HG03575 (cell line): Measurements from ENCODE around the gene PPP4R3A.
"Not testable (repeated sequence)": the region's sequence is repeated elsewhere in the genome, so short reads cannot be mapped to it uniquely, and the experiment has no call there.

Source experiments
- ATAC-seq: cut with Tn5 transposase; IDR thresholded peaks from one replicate; pipeline ENCODE4 v1.9.1; 2021; ENCODE audit not compliant: unreplicated experiment, insufficient number of reproducible peaks, low FRiP score; ENCODE audit errors: extremely low read depth

Gene PPP4R3A

DNA sequence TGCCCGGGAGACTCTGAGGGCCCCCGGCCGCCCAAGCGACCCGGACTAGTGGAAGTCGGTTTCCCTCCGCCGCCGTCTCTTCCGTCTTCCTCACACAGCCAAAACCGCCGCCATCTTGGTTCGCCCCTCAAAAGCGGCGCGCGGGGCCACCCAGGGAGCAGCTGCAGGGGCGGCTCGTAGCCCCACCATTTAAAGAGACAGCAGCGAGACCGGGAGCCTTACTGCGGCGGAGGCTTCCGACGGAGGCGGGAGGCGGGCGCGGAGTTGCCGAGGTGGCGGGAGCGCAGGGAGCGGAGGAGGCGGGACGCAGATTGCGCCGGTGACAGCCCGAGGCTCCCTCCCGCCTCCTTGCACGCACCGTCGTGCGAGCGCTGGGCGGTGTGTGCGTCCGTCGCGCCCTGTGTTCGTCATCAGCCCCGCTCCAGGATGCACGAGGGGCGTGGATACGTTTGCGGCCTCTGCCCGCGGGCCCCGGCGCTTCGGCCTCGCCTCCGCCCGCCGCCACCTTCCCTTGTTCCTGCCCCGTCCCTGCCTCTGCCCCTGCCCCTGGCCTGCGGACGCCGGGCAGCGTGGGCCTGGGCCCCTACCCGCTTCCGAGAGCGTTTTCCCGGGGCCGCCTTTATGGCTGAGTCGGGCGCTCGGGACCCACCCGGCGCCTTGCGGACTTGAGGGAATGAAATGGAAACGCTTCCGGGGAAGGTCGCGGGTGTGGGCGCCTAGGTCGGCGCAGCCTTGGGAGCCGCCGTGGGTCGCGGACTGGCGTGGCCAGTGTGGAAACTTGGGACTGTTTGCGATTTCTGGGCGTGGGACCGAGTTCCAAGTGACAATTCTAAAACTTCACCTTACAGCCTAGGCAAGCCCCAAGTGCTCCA lies at the start of gene PPP4R3A:
Gene PPP4R3A (minus strand): TSS at position 140 of the 872 bp plus-strand sequence. CDS start 663 bp downstream, outside the sequence.
- peak; percentile 58 for ATAC-seq

- no peak for ATAC-seq
Observed at GRCh38 chr14:91555531-91555930, 45.4 kb upstream of the PPP4R3A start.

DNA sequence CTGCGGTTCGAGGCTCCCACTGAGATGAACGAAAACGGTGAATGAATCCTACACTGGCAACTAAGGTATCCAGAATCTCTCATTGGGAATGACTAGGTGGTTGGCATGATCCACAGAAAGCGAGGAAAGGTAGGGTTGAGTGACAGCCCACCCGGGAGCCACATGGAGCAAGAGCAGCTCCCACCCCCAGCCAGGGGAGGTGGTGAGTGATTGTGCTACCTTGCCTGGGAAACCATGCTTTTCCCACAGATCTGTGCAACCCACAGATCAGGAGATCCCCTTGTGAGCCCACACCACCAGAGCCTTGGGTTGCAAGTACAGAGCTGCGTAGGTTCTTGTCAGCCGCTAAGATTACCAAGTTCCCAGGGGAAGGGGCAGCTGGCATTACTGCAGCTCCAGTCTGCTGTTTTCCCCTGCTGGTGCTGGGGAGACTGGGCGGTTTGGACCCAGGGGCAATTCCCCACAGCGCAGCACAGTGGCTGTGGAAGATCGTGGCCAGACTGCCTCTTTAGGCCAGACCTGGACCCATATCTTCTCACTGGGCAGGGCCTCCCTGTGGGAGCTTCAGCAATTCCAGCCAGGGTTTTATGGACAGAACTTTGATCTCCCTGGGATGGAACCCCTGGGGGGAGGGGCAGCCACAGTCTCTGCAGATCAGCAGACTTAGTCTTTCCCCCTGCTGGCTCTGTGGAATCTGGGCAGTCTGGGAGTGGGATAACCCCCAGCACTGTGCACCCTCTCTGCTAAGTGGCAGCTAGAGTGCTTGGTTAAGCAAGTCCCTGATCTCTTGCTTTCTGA lies 44.6 kb upstream of the PPP4R3A start:
- ATAC-seq = no peak

DNA sequence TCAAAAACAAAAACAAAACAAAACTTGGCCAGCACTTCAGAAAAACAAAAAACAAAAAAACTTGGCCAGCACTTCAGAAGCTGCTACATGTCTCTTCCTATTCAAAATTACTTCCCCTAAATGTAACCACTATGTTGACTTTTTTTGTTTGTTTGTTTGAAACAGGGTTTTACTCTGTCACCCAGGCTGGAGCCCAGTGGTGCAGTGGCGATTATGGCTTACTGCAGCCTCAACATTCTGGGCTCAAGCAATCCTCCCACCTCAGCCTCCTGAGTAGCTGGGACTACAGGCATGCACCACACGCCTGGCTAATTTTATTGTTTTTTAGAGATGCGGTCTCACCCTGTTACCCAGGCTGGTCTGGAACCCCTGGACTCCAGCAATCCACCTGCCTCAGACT lies 38.0 kb upstream of the PPP4R3A start:
- ATAC-seq = no peak

DNA sequence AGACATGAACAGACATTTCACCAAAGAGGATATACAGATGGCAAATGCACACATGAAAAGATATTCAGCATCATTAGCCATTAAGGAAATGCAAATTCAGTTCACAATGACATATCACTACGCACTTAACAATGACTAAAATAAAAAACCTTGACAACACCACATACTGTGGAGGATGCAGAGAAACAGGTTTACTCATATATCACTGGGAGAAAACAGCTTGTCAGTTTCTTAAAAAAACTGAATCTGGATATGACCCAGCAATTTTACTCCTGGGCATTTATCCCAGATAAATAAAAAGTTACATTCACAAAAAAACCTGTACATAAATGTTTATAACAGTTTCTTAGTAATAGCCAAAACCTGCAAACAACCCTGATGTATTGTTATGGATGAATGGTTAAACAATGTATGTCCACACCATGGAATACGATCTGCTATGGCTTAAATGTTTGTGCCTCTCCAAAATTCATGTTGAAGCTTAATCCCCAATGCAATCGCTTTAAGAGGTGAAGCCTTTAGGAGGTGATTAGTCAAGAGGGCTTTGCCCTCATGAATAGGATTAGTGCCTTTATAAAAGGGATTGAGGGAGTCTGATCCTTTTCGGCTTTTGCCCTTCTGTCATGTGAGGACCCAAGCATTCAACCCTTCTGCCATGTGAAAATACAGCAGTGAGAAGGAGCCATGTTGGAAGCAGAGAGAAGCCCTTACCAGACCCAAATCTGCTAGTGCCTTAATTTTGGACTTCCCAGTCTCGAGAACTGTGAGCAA lies 36.0 kb upstream of the PPP4R3A start:
- ATAC-seq = no peak

- no peak for ATAC-seq
Observed at GRCh38 chr14:91545204-91545603, 35.1 kb upstream of the PPP4R3A start.

GRCh38 chr14:91536327-91536726 lies 26.2 kb upstream of the PPP4R3A start:
- ATAC-seq = no peak

GRCh38 chr14:91534059-91534458 lies 23.9 kb upstream of the PPP4R3A start:
- ATAC-seq = not testable (repeated sequence)

GRCh38 chr14:91533623-91534022 lies 23.5 kb upstream of the PPP4R3A start:
- ATAC-seq = no peak

- no peak for ATAC-seq
Observed at GRCh38 chr14:91523972-91524371, 13.9 kb upstream of the PPP4R3A start.

GRCh38 chr14:91521061-91521640 lies 11.0 kb upstream of the PPP4R3A start:
- no peak for ATAC-seq

DNA sequence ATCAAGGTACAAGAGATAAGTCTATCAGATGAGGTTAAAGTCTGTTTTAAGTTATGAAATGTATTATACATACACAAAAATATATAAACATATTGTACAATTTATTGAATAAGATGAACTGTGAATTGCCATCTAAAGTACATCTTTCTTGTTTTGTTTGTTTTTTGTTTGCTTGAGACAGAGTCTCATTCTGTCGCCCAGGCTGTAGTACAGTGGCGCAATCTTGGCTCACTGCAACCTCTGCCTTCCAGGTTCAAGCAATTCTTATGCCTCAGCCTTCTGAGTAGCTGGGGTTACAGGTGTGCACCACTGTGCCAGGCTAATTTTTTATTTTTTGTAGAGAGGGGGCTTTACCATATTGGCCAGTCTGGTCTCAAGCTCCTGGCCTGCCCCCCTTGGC lies 10.0 kb upstream of the PPP4R3A start:
- no peak for ATAC-seq

DNA sequence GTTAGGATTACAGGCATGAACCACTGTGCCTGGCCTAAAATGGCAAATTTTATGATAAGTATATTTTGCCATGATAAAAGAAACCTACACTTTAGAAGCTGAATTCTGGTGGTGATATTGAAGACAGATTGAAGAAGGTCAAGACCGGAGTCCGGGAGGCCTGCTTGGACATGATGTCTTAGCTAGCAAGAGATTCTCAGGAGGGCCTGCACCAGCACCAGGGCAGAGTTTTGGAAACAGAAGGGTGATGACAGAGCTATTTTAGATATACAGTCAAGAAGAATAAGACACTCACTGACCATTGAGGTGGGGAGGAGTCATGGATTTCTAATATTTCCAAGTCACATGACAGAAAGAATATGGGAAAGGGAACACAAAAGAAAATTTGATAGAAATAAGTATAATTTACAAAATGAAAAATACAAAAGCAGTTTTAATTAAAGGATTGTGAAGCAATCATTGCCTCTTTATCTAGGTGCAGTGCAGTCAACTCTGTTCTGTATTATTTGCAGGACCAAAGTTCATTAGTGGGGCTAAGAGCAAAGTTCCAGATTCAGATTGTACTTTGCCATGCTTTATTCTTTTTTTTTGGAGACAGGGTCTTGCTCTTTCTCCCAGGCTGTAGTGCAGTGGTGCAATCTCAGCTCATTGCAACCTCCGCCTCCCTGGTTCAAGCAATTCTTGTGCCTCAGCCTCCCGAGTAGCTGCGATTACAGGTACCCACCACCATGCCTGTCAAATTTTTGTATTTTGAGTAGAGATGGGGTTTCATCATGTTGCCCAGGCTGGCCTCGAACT lies 9.3 kb upstream of the PPP4R3A start:
- no peak for ATAC-seq

GRCh38 chr14:91516663-91517388 lies 6.7 kb upstream of the PPP4R3A start:
- ATAC-seq = no peak

GRCh38 chr14:91515979-91516378 lies 5.9 kb upstream of the PPP4R3A start:
- ATAC-seq = no peak

DNA sequence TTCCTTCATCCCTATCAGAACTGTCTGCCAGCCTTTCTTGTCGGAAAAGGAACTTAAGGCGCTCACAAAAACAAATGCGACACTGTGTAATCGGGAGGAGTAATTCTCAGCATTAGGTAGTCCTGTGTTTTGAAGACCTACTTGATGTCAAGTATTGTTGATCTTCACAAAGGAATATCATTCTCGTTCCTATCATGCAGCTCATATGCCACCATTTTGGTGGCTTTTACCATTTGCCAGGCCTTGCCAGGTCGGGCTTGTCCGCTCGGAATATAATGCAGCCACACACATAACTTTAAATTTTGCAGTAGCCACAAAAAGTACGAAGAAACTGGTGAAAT lies 903 bp upstream of the PPP4R3A start:
- no peak for ATAC-seq

- ATAC-seq = peak; percentile 1
Observed at GRCh38 chr14:91509878-91510170, 286 bp downstream of the PPP4R3A start.
